Inflammatory macrophage (primary cell): Measurements from ENCODE around the gene ITPRID1.
A peak's percentile ranks its signal among the peaks of the same experiment; 100 is the strongest.
"Not testable (repeated sequence)": the region's sequence is repeated elsewhere in the genome, so short reads cannot be mapped to it uniquely, and the experiment has no call there.

Experiments used
- DNase-seq, 2 donors: peaks; one replicate each; pipeline ENCODE4 v3.0.0-alpha.2; 2020 to 2022

The ITPRID1 gene

DNA sequence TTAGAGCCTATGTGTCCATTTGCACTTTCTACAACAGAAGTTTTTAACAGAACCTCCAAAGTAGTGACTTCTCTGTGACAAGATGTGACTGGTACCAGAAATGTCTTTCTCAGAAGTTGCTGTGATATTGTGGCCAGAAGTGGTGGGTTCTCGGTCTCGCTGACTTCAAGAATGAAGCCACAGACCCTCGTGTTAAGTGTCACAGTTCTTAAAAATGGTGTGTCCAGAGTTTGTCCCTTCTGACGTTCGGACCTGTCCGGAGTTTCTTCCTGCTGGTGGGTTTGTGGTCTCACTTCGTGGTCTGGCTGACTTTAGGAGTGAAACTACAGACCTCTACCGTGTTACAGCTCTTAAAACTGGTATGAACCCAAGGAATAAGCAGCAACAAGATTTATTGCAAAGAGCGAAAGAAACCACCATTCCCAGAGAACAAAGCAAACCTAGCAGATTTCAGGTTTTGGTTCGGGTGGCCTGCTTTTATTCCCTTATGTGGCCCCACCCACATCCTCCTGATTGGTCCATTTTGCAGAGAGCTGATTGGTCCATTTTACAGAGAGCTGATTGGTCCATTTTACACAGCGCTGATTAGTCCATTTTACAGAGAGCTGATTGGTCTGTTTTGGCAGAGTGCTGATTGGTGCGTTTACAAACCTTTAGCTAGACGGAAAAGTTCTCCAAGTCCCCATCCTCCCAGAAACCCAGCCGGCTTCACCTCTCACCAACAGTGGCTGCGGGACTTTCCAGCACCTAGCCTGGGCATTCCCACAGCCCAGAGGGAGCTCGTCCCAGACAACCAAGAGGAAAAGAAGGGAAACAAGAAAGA lies 3.0 kb downstream of the ITPRID1 start:
- no peak for DNase-seq

- no peak for DNase-seq
These were observed 3.6 kb downstream of the ITPRID1 start for GRCh38 chr7:31517513-31517912.

- no peak for DNase-seq
These were observed 4.9 kb downstream of the ITPRID1 start for GRCh38 chr7:31518766-31519165.

GRCh38 chr7:31521336-31522010 lies 7.6 kb downstream of the ITPRID1 start:
- no peak for DNase-seq

DNA sequence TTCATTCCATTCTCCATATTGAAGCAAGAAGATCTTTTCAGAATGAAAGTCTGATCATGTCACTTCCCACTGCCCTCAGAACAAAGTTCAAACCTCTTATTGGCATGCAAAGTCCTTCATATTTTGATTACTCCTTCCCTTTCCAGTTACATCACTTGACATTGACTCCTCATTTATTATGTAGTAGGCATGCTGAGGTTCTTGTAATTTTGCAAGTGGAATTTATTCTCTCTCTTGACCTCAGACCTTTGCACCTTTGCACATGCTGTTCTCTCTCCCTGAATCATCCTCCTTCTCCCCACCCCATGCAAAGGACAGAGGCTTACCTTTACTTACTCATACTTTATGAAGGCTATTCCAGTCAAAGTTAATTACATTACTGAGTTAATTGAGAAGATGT lies 13.0 kb downstream of the ITPRID1 start:
- no peak for DNase-seq

DNA sequence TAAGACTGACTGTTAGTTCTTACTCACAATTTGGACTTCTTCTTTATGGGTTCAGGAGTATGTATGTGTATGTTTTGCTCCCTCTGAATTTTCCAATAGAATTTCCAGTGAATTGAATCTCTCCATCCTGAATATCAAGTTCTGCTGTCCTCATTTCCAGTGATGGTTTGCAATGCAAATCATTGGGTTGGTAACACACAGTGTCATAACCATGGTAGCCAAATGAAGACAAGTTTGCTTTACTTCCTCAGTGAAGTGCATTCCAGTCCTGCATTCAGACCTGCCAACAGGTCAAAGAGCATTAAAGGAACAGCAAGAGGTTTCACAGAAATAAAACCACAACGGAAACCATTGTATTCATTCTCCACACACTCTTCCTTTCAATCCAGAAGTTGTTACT lies 15.2 kb downstream of the ITPRID1 start:
- no peak for DNase-seq

DNA sequence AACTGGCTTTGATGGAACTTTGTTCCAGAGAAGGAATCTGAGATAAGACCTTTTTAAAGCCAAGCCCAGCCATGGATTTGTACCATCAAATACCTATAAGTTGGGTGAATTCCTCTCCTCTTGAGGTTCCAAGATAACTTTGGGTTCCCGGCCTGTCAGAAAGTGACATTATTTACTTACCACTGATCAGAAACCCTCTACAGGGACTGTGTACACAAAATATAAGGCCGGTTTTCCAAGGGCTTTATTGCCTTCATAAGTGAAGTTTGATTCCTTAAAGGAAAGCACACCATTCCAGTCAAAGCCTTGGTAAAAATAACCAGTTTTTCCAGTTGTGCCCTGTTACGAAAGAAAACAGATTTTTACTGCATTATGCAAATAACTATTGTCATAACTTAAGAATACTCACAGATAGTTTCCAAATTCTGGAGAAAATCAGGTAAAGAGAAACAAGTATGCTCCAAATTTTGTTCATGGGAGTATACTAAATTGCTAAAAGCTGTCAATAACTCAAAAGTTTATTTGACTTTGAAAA lies 26.8 kb downstream of the ITPRID1 start:
- not testable (repeated sequence) for DNase-seq

GRCh38 chr7:31545549-31545948 lies 31.7 kb downstream of the ITPRID1 start:
- DNase-seq, result peak; percentile 23 to 52

GRCh38 chr7:31549611-31550010 lies 35.7 kb downstream of the ITPRID1 start:
- no peak for DNase-seq

- DNase-seq, result no peak
These were observed 36.5 kb downstream of the ITPRID1 start for GRCh38 chr7:31550432-31550831.

GRCh38 chr7:31553661-31554081 lies 39.8 kb downstream of the ITPRID1 start:
- DNase-seq, result no peak

GRCh38 chr7:31562002-31562401 lies 48.1 kb downstream of the ITPRID1 start:
- DNase-seq, result no peak

DNA sequence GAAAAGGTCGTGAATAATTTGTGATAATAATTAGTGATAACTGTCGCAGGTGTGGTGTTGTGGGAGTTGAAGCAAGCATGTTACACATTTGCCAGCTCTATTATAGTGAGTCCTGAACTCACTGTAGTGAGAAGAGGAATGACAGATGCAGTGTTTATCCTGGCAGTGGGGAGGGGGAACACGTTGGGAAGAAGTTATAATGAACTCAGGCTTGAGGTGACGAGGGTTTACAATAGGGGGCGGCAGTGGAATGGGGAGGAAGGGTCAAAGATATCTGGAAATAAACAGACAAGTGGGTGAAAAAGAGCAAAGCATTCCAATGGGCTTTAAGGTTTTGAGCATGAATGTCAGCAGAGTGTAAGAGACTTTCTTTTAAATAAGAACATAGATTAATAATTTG lies 49.6 kb downstream of the ITPRID1 start:
- no peak for DNase-seq

DNA sequence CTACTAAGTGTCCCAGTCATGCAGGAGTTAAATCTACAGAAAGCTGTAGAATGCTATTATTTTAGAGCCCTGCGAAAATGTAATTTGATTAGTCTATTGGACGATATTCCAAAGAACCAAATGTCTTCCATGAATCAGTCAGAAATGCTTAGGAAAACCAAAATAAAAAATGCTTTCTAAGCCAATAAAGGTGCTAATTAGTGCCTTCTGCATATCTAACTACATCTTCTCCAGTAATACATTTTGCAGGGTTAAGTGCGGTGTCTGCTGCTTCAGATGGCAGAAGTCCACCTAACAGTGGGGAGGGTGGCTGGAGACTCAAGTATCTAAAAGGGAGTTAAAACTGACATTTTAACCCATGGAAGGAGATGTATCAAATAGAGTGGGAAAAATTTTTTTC lies 50.1 kb downstream of the ITPRID1 start:
- DNase-seq, result no peak

- no peak for DNase-seq
These were observed 50.8 kb downstream of the ITPRID1 start for GRCh38 chr7:31564661-31565060.

DNA sequence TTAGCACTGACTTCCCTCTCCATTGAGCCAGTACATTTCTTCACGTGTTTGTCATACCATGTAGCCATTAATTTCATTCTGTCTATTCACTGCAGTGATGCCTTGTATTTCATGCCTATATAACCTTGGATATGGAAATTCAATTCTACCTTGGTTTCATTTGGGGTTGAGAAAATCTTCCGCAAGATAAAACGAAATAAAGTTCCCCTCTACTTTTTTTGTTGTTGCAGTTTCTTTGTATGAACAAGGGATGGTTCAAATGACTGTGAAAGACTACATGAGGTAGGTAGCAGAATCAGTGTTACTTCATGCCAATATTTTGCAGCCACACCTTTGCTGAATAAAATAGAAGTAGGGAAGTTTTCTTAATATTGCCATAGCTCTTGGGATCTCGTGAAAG lies 55.6 kb downstream of the ITPRID1 start:
- DNase-seq, result no peak

- no peak for DNase-seq
These were observed 69.6 kb downstream of the ITPRID1 start for GRCh38 chr7:31583526-31583925.

DNA sequence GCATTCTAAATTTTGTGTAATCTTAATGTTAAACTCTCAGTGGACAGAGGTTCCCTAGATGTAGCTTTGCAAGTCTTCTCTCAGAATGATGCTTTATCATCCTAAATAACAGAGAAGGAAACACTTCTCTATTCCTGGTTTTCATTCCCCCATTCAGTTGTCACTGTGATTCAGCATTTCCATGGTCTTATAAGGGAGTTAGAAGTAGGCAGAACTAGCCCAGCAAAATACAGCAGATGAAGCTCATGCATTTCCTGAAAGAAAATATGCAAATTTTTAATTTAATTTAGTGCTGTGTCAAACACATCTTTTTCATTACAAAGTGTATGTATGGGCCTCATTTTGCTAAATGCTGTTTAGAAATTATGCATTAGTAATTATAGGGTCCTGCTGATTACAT lies 70.1 kb downstream of the ITPRID1 start:
- no peak for DNase-seq

DNA sequence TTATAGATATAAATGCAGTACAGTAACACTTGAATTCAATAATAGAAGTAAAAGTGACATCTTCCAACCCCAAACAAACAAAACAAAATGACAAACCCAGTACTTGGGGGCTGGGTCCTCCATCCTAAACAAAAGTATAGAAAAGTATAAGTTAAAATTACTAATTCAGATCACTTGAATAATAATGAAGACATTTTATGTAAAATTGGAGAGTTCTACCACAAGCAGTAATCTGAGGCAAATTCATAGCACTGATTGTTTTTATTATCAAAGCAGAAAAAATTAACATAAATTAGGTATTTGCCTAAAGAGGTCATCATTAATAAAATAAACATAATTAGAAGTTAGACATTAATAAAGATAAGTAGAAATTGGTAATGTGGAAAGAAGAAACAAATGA lies 81.5 kb downstream of the ITPRID1 start:
- no peak for DNase-seq

- no peak for DNase-seq
These were observed 88.2 kb downstream of the ITPRID1 start for GRCh38 chr7:31602041-31602625.

DNA sequence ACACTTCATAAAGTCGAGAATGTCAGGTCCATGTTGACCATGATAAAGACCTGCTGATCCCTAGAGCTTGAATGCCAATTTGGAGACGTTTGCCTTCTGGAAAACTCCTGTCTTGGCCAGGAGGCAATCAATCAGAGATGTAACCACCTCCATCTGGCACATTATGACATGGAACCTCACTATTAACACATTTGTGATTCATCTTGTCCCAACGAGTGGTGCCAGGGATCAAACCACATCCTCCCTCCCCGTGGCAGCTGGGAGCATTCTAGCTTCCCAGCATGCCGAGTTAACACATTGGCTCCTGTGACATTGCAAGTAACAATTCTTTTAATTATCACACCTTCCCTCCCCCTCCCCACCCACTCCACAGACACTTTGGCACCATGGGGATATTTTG lies 89.2 kb downstream of the ITPRID1 start:
- DNase-seq, result no peak

DNA sequence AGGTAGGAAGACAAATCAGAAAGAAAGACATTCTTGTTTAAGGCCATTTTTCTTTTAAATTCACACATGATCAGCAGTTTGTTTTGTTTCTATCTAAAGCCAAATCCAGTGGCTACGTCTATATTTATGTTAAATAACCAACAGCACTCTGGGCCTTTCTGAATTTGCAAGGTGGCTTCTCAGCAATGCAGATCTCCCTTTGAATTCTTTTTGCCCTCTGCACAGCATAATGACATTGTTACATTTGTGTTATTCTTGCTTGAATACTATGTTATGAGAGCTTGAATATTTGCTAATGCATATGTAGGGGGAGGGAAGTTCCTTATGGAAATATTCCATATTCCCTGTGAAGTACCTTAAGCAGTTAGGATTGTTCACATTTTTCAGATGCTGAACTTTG lies 99.7 kb downstream of the ITPRID1 start:
- no peak for DNase-seq

GRCh38 chr7:31633467-31633866 lies 119.6 kb downstream of the ITPRID1 start:
- no peak for DNase-seq
